C4-2B (cell line): ENCODE measurements around the gene FNDC3B.

Source experiments
- H3K27ac ChIP-seq: fragments of 450-650 bp; 2 replicates; pipeline ENCODE4 v1.5.1; 2017
- ZFX ChIP-seq: fragments of 450-650 bp; IDR thresholded peaks from 2 replicates; pipeline ENCODE4 v1.6.1; 2017
- TF ChIP-seq, protein P1 (sequence below): fragments of 450-650 bp; conservative IDR thresholded peaks from 2 replicates; pipeline ENCODE4 v1.5.1; 2017; ENCODE audit warnings: mild to moderate bottlenecking

FNDC3B gene

GRCh38 chr3:172140499-172141391 lies 101.4 kb downstream of the FNDC3B start:
- TF ChIP-seq, protein P1, sequence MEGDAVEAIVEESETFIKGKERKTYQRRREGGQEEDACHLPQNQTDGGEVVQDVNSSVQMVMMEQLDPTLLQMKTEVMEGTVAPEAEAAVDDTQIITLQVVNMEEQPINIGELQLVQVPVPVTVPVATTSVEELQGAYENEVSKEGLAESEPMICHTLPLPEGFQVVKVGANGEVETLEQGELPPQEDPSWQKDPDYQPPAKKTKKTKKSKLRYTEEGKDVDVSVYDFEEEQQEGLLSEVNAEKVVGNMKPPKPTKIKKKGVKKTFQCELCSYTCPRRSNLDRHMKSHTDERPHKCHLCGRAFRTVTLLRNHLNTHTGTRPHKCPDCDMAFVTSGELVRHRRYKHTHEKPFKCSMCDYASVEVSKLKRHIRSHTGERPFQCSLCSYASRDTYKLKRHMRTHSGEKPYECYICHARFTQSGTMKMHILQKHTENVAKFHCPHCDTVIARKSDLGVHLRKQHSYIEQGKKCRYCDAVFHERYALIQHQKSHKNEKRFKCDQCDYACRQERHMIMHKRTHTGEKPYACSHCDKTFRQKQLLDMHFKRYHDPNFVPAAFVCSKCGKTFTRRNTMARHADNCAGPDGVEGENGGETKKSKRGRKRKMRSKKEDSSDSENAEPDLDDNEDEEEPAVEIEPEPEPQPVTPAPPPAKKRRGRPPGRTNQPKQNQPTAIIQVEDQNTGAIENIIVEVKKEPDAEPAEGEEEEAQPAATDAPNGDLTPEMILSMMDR, result no peak
- no peak for TF ChIP-seq ZFX
- H3K27ac ChIP-seq, result no peak overlapping the region; the same call in 1 of the 2 replicates

DNA sequence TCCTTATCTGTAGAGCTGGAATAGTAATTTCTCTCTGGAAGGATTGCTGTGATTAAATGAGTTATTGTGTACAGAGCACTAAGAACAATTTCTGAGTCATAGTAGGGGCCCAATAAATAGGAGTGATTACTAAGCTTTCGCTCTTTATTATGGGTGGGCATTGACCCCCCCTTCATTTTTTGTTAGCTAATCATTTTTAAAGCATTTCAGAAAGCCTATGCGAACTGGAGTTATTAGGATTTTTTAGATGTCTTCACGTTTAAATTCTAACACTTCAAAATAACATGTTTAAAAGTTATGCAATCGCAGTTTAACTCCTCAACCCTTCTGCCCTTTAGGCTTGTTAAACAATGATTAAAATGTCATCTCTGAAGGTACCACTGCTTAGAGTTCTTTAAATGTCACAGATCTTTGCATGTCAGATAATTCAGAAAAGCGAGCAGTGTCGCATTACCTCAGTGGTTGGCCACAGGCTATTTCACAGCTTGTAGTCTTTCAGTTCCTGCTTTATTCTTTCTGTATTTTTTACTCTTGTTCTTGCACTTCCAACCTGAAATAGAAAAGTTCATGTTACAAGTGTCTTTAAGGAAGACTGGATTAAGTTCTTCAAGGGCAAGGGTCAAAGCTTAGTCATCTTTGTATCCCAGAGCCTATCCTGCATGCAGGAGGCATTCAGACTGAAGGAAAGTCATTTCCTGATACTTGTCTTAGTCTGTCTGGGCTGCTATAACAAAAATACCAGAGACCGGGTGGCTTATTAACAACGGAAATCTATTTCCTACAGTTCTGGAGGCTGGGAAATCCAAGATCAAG lies 102.9 kb downstream of the FNDC3B start:
- H3K27ac ChIP-seq, result no peak overlapping the region
- no peak for TF ChIP-seq ZFX
- TF ChIP-seq, protein P1, result no peak

GRCh38 chr3:172142864-172143451 lies 103.6 kb downstream of the FNDC3B start:
- TF ChIP-seq, protein P1, result no peak
- TF ChIP-seq ZFX, result no peak
- H3K27ac ChIP-seq, result no peak overlapping the region

DNA sequence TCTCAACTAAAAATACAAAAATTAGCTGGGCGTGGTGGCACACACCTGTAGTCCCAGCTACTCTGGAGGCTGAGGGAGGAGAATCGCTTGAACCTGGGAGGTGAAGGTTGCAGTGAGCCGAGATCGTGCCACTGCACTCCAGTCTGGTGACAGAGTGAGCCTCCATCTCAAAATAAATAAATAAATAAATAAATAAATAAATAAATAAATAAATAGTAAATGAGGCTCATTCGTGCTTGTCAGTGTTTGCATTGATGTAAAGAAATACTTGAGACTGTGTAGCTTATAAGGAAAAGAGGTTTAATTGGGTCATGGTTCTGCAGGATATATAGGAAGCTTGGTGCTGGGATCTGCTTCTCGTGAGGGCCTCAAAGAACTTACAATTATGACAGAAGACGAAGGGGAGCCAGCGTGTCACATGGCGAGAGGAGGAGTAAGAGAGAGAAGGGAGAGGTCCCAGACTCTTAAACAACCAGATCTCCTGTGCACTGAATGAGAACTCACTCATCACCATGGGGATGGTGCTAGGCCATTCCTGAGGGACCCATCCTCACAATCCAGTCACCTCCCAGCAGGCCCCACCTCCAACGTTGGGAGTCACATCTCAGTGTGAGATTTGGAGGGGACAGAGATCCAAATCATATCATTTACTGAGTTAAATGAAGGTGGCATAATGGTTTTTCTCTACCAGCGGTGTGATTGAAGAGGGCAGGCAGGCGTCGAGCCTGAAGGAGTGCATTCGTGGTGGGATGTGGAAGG lies 104.5 kb downstream of the FNDC3B start:
- TF ChIP-seq, protein P1, result no peak
- TF ChIP-seq ZFX, result no peak
- H3K27ac ChIP-seq, result no peak overlapping the region

DNA sequence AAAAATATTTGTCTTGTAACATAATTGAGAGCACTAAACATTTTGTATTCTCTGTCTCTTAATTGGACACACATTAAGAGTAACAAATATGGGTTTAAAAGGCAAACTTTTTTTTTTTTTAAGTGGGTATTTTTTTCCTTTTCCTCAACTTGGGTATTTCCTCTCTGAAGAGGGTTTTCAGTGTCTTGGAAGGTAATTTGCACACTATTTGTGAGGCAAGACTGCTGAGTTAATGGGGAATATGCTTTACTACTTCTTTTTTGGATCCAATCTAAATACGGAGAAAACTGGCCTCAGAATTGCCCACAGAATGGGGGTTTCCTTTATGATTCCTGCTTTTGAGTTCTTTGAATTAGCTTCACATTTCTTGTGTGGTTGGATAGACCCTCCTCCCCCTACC lies 105.2 kb downstream of the FNDC3B start:
- no peak overlapping the region for H3K27ac ChIP-seq
- TF ChIP-seq, protein P1, result no peak
- TF ChIP-seq ZFX, result no peak

- H3K27ac ChIP-seq, result no peak overlapping the region
- TF ChIP-seq ZFX, result no peak
- TF ChIP-seq, protein P1, result no peak
Observed at GRCh38 chr3:172145031-172145686, 105.8 kb downstream of the FNDC3B start.
